ENCODE results near the gene SUGCT. TPM values are rescaled to one million over a fixed set of nuclear protein-coding genes. Genes with fewer than 3 reads are reported as not detected.

SUGCT gene
- total RNA-seq, 1 donor from 2014 or later = 5.2 TPM

GRCh38 chr7:40733114-40733513 is 598.3 kb downstream of the SUGCT start:
- DNase-seq = no peak

- no peak for DNase-seq
Measured at GRCh38 chr7:40733578-40733977, 598.8 kb downstream of the SUGCT start.

GRCh38 chr7:40739257-40739656 is 604.5 kb downstream of the SUGCT start:
- DNase-seq = no peak

GRCh38 chr7:40742270-40742669 is 607.5 kb downstream of the SUGCT start:
- DNase-seq = no peak

GRCh38 chr7:40746841-40747556 is 612.2 kb downstream of the SUGCT start:
- DNase-seq = no peak

- no peak for DNase-seq
Measured at GRCh38 chr7:40747856-40748255, 613.1 kb downstream of the SUGCT start.

GRCh38 chr7:40749877-40750276 is 615.1 kb downstream of the SUGCT start:
- no peak for DNase-seq

GRCh38 chr7:40753455-40753854 is 618.6 kb downstream of the SUGCT start:
- no peak for DNase-seq

- DNase-seq = no peak
Measured at GRCh38 chr7:40755438-40755837, 620.6 kb downstream of the SUGCT start.

- DNase-seq = no peak
Measured at GRCh38 chr7:40757109-40757508, 622.3 kb downstream of the SUGCT start.

- DNase-seq = no peak
Measured at GRCh38 chr7:40758590-40758989, 623.8 kb downstream of the SUGCT start.

GRCh38 chr7:40760293-40760964 is 625.6 kb downstream of the SUGCT start:
- no peak for DNase-seq

GRCh38 chr7:40760987-40761386 is 626.2 kb downstream of the SUGCT start:
- no peak for DNase-seq

GRCh38 chr7:40761762-40762560 is 627.2 kb downstream of the SUGCT start:
- no peak for DNase-seq

GRCh38 chr7:40763319-40764287 is 628.8 kb downstream of the SUGCT start:
- DNase-seq = no peak

- no peak for DNase-seq
Measured at GRCh38 chr7:40765639-40766038, 630.8 kb downstream of the SUGCT start.

GRCh38 chr7:40772096-40772495 is 637.3 kb downstream of the SUGCT start:
- DNase-seq = no peak

- DNase-seq = no peak
Measured at GRCh38 chr7:40773656-40774055, 638.9 kb downstream of the SUGCT start.

- DNase-seq = no peak
Measured at GRCh38 chr7:40775877-40776276, 641.1 kb downstream of the SUGCT start.

- no peak for DNase-seq
Measured at GRCh38 chr7:40777730-40778312, 643.0 kb downstream of the SUGCT start.

GRCh38 chr7:40780460-40780859 is 645.7 kb downstream of the SUGCT start:
- no peak for DNase-seq

- no peak for DNase-seq
Measured at GRCh38 chr7:40782836-40783235, 648.0 kb downstream of the SUGCT start.

Measured in skin of body (tissue), 2 donors.